Osteocyte (in vitro differentiated cells): ENCODE measurements around the gene RNF20. TPM values are rescaled to one million over a fixed set of nuclear protein-coding genes. Genes with fewer than 3 reads are reported as not detected.

Experiments used
- DNase-seq: peaks from one replicate; pipeline ENCODE4 v3.0.0; 2021; ENCODE audit warnings: mixed read lengths; ENCODE audit not compliant: unreplicated experiment; ENCODE audit errors: extremely low spot score
- H3K27ac Mint-ChIP-seq: one replicate; pipeline ENCODE4 v1.8.0; 2021; ENCODE audit warnings: mild to moderate bottlenecking, mixed read lengths; ENCODE audit not compliant: unreplicated experiment
- H3K27me3 Mint-ChIP-seq: one replicate; pipeline ENCODE4 v1.8.0; 2021; ENCODE audit warnings: mixed read lengths; ENCODE audit not compliant: unreplicated experiment
- H3K36me3 Mint-ChIP-seq: one replicate; pipeline ENCODE4 v1.8.0; 2021; ENCODE audit warnings: mixed read lengths; ENCODE audit not compliant: unreplicated experiment
- H3K4me1 Mint-ChIP-seq: one replicate; pipeline ENCODE4 v1.8.0; 2021; ENCODE audit warnings: mixed read lengths; ENCODE audit not compliant: unreplicated experiment
- H3K4me3 Mint-ChIP-seq: one replicate; pipeline ENCODE4 v1.8.0; 2021; ENCODE audit warnings: mild to moderate bottlenecking, moderate library complexity, mixed read lengths; ENCODE audit not compliant: unreplicated experiment
- H3K9me3 Mint-ChIP-seq: one replicate; pipeline ENCODE4 v1.8.0; 2021; ENCODE audit warnings: mixed read lengths; ENCODE audit not compliant: unreplicated experiment
- CTCF ChIP-seq: fragments of 200-600 bp; sonication (generic); IDR thresholded peaks from 2 replicates; pipeline ENCODE4 v1.5.0; 2021; ENCODE audit warnings: antibody characterized with exemption, mild to moderate bottlenecking, moderate library complexity
- total RNA-seq: library from RNA; stranded (reverse); gene quantifications from 2 replicates; pipeline ENCODE4 v1.2.1, GENCODE V29; 2021

The RNF20 gene
- total RNA-seq, 1 donor from 2014 or later = 54.7 TPM

- H3K4me1 Mint-ChIP-seq = peaks cover 42% of the 10 kb centered on the region
- H3K27me3 Mint-ChIP-seq = no peaks in the 10 kb centered on the region
- no peaks in the 10 kb centered on the region for H3K9me3 Mint-ChIP-seq
- no peak overlapping the region for H3K27ac Mint-ChIP-seq
- no peaks in the 10 kb centered on the region for H3K36me3 Mint-ChIP-seq
- H3K4me3 Mint-ChIP-seq = no peak overlapping the region
- DNase-seq = no peak
- no peak for TF ChIP-seq CTCF
These were observed 24.1 kb upstream of the RNF20 start for GRCh38 chr9:101509572-101509971.

GRCh38 chr9:101510459-101510858 is 23.2 kb upstream of the RNF20 start:
- Mint-ChIP-seq H3K4me3 (no peak overlapping the region), H3K9me3 (no peaks in the 10 kb centered on the region), H3K36me3 (no peaks in the 10 kb centered on the region), H3K27me3 (no peaks in the 10 kb centered on the region), H3K4me1 (peaks cover 47% of the 10 kb centered on the region), H3K27ac (no peak overlapping the region)
- TF ChIP-seq CTCF = no peak
- no peak for DNase-seq

GRCh38 chr9:101511009-101511408 is 22.6 kb upstream of the RNF20 start:
- no peak overlapping the region for H3K4me3 Mint-ChIP-seq
- peaks cover 42% of the 10 kb centered on the region for H3K4me1 Mint-ChIP-seq
- H3K36me3 Mint-ChIP-seq = no peaks in the 10 kb centered on the region
- no peak for DNase-seq
- H3K27ac Mint-ChIP-seq = no peak overlapping the region
- no peak for TF ChIP-seq CTCF
- H3K9me3 Mint-ChIP-seq = no peaks in the 10 kb centered on the region
- H3K27me3 Mint-ChIP-seq = no peaks in the 10 kb centered on the region

- Mint-ChIP-seq H3K27me3 (no peaks in the 10 kb centered on the region), H3K9me3 (no peaks in the 10 kb centered on the region), H3K4me1 (peaks cover 42% of the 10 kb centered on the region), H3K4me3 (no peak overlapping the region), H3K36me3 (no peaks in the 10 kb centered on the region), H3K27ac (no peak overlapping the region)
- no peak for TF ChIP-seq CTCF
- no peak for DNase-seq
These were observed 21.5 kb upstream of the RNF20 start for GRCh38 chr9:101512116-101512515.

DNA sequence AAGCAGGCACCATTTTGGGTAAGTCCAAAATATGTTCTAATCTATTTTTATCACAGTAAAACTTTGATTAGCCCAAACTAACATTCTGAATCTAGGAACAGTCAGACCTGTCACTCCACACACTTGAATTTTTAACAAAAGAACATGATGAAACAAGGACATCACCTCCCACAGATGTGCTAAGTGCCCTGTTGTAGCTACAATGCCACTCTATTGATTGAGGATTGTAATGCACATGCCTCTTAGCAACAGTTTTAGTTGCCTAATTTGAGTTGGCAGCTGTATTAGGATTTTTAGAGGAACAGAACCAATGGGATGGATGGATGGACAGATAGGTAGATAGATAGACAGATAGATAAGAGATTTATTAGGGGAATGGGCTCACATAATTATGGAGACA is 20.3 kb upstream of the RNF20 start:
- Mint-ChIP-seq H3K9me3 (no peaks in the 10 kb centered on the region), H3K4me1 (peaks cover 32% of the 10 kb centered on the region), H3K27me3 (no peaks in the 10 kb centered on the region), H3K36me3 (no peaks in the 10 kb centered on the region), H3K27ac (peak overlapping the region; percentile 68), H3K4me3 (no peak overlapping the region)
- no peak for DNase-seq
- TF ChIP-seq CTCF = no peak
